Neuron (in vitro differentiated cells): ENCODE results near the gene DNAH2.
A peak's percentile ranks its signal among the peaks of the same experiment; 100 is the strongest.

ENCODE experiments used
- H2AFZ ChIP-seq: one replicate; pipeline ENCODE4 v1.6.1; 2013; ENCODE audit warnings: low read depth, mild to moderate bottlenecking, inconsistent platforms, low read length, moderate library complexity
- H3K27me3 ChIP-seq: one replicate; pipeline ENCODE4 v1.6.1; 2013; ENCODE audit warnings: low read length; ENCODE audit not compliant: insufficient read depth
- H3K36me3 ChIP-seq: one replicate; pipeline ENCODE4 v1.6.1; 2013; ENCODE audit warnings: low read length; ENCODE audit not compliant: insufficient read depth
- H3K4me1 ChIP-seq: one replicate; pipeline ENCODE4 v1.6.1; 2013; ENCODE audit warnings: low read length; ENCODE audit not compliant: insufficient read depth
- H3K4me3 ChIP-seq: 2 replicates; pipeline ENCODE4 v1.5.1; 2013; ENCODE audit warnings: mild to moderate bottlenecking, low read length, moderate library complexity
- H3K9me3 ChIP-seq: one replicate; pipeline ENCODE4 v1.6.1; 2013; ENCODE audit warnings: low read length

The DNAH2 gene

DNA sequence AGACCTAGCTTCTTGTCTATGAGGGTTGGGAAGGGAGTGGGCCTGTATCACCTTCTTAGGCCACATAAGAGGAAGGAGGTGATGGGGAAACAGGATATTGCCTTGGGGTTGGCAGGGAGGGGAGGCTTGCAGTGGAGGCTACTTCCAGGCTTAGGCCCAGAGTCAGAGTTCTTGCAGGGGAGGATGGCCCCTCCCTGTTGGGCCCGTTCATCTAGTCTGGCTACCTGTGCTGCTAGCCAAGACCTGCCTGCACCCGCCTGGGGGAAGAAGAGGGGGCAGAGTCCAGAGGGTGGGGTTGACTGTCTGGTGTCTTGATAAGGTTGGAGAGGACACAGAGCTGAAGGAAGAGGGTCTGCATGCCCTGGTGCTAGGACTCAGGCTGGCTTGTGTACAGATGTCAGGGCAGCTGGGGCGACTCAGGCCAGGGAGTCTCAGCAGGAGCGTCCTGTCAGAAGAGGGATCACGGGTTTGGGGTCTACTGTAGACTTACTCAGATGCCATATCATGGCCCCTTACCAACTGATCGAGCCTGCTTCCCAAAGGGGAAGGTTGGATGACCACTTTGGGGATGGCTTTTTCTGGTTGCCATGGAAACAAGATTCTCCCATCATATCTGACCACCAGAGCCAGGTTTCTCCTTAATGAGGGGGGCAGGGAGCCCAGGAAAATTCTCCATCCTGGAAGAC, 121.8 kb downstream of the DNAH2 start:
- Histone ChIP-seq H3K9me3 (no peaks in the 10 kb centered on the region), H3K27me3 (no peaks in the 10 kb centered on the region), H3K4me3 (peak overlapping the region; percentile 33), H3K36me3 (peaks cover 2% of the 10 kb centered on the region), H3K4me1 (peaks cover 60% of the 10 kb centered on the region), H2AFZ (no peak overlapping the region)

DNA sequence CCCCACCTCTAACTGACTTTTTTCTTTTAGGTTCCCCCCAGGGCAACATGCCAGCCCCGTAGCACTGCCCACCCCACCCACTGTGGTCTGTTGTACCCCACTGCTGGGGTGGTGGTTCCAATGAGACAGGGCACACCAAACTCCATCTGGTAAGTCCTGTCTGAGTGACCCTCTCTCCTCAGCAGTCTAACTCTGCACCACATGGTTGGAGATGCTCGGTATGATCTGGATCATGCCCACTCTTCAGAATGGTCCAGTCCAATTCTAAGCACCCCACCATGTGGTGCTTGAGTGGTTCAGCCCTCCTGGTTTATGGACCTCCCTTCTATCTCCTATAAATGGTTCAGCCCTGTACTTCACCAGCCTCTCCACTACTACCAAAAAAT, 122.3 kb downstream of the DNAH2 start:
- Histone ChIP-seq H3K4me1 (peaks cover 57% of the 10 kb centered on the region), H3K4me3 (no peak overlapping the region), H3K27me3 (no peaks in the 10 kb centered on the region), H3K36me3 (peaks cover 2% of the 10 kb centered on the region), H2AFZ (no peak overlapping the region), H3K9me3 (no peaks in the 10 kb centered on the region)

DNA sequence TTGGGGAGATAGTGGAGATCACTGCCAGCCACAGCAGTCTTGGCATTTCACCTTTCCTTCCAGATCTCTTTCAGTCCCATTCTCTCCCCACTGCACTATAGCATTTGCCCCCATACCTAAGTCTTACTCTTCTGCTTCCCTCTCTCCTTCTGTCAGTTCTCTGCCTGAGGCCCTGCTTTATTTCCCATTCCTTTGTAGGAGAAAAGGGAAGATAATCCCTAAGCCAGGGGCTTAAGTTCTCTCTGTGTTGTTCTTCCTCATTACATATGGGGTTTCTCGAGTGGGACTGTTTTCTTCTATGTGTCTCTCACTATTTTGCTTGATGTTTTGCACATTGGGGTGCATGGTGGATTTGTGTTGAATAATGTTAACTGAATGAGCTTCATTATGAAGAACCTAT, 122.9 kb downstream of the DNAH2 start:
- no peaks in the 10 kb centered on the region for H3K27me3 ChIP-seq
- H3K36me3 ChIP-seq: peaks cover 4% of the 10 kb centered on the region
- no peak overlapping the region for H3K4me3 ChIP-seq
- H3K9me3 ChIP-seq: no peaks in the 10 kb centered on the region
- peaks cover 62% of the 10 kb centered on the region for H3K4me1 ChIP-seq
- no peak overlapping the region for H2AFZ ChIP-seq

DNA sequence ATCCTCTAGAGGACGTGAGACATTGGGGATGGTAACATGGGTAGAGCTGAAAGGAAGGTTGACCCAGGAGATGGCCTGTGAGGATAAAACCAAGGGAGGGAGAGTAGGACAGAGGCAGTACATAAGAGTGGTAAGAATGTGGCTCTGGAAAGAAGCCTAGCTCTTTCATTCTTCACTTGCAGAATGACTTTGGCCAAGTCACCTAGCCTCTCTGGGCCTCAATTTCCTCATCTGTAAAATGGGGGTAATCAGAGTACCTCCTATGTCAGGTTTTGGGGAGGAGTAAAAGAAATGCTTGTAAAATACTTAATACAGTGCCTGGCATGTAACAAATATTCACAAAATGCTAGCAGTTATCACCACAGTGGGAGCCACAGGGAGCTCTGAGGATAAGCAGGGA, 123.3 kb downstream of the DNAH2 start:
- Histone ChIP-seq H3K27me3 (no peaks in the 10 kb centered on the region), H3K4me1 (peaks cover 65% of the 10 kb centered on the region), H3K36me3 (peaks cover 8% of the 10 kb centered on the region), H3K9me3 (no peaks in the 10 kb centered on the region), H2AFZ (no peak overlapping the region), H3K4me3 (peak overlapping the region; percentile 87)

DNA sequence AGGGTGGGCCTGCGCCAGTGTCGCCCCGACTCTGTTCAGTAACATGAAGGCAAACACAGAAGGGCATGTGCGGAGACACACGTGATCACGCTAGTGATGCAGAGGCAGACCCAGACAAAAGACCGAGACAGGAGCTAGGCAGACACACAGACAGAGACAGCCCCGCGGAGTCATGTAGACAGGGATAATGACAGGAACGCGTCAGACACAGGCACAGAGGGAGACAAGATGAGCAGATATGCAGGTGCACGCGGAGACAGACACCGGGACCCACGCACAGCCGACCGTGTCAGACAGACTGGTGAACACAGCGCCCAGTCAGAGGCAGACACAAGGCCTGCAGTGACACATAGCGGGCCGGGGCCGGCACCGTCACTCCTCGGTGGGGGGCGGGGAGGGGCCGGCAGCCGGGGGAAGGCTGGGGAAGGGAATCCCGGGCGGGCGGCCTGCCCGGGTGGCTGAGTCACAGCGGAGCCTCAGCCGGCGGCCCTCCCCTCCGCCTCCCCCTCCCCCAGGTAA, 123.9 kb downstream of the DNAH2 start:
- H2AFZ ChIP-seq: no peak overlapping the region
- peaks cover 13% of the 10 kb centered on the region for H3K36me3 ChIP-seq
- H3K9me3 ChIP-seq: no peaks in the 10 kb centered on the region
- peak overlapping the region; percentile 87 for H3K4me3 ChIP-seq
- peaks cover 62% of the 10 kb centered on the region for H3K4me1 ChIP-seq
- no peaks in the 10 kb centered on the region for H3K27me3 ChIP-seq

DNA sequence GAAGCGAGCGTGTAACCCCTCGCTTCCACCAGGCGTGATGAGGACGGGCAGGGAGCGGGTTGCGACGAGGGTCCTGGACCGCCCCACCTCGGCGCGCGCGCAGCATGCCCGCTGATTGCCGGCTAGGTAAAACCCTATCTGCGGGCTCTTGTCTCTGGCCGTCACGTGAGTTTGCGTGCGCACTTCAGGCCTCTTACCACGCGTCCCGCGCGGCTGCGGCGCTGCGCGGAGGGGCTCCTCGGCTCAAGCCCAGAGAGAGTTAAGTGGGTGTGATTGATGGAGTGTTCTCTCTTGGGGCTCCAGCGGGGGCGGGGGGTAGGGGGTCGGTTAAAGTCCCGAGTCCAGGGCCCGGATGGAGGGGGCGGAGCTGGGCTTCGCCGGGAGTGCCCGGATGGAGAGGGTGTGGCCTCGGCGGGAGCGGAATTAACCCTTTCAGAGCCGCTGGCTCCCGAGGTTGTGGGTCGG, 124.4 kb downstream of the DNAH2 start:
- Histone ChIP-seq H3K36me3 (peaks cover 17% of the 10 kb centered on the region), H3K4me1 (peaks cover 61% of the 10 kb centered on the region), H3K27me3 (no peaks in the 10 kb centered on the region), H2AFZ (no peak overlapping the region), H3K4me3 (peak overlapping the region; percentile 87), H3K9me3 (no peaks in the 10 kb centered on the region)

DNA sequence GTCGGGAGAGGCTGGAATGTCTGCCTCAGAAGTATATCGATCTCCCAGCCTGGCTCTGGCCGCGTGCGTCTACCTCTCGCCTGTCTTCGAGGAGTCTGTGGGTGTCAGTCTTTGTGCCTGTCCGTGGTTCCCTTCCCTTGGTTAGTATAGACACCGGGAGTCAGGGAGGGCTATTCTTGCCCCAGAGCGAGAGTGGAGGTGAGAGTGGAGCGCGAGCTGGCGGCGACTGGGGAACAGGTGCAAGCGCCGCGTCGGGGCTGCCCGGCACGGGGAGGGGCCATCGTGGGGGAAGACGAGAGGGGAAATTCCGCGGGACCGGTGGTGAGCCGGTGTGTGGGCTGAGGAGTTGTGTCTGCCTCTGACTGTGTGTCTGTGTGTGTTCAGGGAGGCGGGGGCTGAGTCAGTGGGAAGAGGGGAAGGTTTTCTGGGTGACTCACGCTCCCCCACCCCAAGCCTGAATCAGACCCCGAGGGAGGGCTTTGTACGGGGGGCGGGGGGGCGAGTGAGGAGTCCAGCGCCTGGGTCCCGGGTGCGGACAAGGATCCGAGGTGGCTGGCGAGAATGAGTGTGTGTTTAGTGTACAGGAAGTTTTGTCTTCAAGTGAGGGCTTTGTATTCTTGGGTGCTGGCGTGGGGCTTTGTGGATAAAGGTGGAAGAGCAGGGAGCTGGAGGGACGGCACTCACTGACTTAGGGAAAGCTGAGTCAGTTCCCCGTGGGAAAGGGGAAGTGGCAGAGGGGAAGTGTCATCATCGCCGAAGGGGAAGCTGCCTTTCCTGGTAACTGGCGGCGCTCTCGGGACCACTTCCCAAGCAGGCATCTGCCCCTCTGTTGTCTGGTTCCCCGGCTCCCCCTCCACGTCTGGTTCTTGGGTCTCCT, 125.1 kb downstream of the DNAH2 start:
- Histone ChIP-seq H2AFZ (no peak overlapping the region), H3K4me3 (peak overlapping the region; percentile 87), H3K36me3 (peaks cover 19% of the 10 kb centered on the region), H3K9me3 (no peaks in the 10 kb centered on the region), H3K4me1 (peaks cover 54% of the 10 kb centered on the region), H3K27me3 (no peaks in the 10 kb centered on the region)

DNA sequence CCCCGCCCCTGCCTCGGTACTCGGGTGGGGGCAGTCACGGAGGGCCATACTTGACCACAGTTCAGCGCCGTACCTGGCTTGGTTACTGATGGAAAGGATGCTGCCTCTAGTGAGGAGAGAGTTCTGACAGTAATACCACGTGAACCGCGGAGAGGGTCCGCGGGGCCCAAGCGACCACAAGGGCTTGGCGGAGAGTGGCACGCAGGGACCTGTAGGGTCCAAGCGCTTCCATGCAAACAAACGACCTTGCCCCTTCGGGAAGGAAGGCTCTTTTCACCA, 125.7 kb downstream of the DNAH2 start:
- Histone ChIP-seq H3K9me3 (no peaks in the 10 kb centered on the region), H2AFZ (no peak overlapping the region)

DNA sequence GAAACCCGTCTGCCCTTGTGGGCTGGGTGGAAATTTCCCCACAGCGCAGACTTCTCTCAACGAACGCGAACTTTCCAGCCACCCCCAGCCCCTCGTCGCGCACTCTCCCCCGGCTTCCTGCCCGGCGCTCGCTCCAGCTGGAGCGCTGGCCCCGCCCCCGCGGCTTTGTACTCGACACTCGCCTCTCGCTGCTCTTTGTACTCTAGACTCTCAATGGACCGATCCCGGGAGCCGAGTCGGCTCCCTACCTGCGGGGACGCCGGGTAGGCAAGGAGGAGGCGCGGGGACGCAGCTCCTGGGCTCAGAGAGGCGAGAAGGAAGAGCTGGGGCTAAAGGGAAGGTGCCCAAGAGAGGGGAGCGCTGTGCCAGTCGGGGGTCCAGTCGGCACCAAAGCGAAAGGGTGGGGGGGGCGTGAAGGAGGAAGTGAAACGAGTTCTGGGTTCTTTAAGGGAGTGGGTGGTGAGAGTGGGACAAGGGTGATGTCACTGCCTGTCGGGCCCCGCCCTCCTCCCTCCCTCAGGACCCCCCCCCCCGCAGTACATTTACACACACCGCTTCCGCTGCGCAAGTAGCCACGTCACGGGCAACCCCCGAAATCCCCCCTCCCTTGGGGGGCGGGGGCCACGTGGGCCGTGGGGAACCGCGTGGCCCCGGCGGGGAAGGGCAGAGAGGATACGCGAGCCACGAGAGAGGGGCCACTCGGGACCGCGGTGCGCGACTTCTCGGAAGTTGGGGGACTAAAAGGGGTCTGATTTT, 126.2 kb downstream of the DNAH2 start:
- Histone ChIP-seq H3K4me3 (peak overlapping the region; percentile 87), H3K36me3 (peaks cover 22% of the 10 kb centered on the region), H2AFZ (no peak overlapping the region), H3K9me3 (no peaks in the 10 kb centered on the region), H3K4me1 (peaks cover 47% of the 10 kb centered on the region), H3K27me3 (no peaks in the 10 kb centered on the region)

More for the DNA sequence above, 125.7 kb downstream of the DNAH2 start:
- Histone ChIP-seq H3K36me3 (peaks cover 20% of the 10 kb centered on the region), H3K4me3 (peak overlapping the region; percentile 87), H3K27me3 (no peaks in the 10 kb centered on the region), H3K4me1 (peaks cover 50% of the 10 kb centered on the region)

DNA sequence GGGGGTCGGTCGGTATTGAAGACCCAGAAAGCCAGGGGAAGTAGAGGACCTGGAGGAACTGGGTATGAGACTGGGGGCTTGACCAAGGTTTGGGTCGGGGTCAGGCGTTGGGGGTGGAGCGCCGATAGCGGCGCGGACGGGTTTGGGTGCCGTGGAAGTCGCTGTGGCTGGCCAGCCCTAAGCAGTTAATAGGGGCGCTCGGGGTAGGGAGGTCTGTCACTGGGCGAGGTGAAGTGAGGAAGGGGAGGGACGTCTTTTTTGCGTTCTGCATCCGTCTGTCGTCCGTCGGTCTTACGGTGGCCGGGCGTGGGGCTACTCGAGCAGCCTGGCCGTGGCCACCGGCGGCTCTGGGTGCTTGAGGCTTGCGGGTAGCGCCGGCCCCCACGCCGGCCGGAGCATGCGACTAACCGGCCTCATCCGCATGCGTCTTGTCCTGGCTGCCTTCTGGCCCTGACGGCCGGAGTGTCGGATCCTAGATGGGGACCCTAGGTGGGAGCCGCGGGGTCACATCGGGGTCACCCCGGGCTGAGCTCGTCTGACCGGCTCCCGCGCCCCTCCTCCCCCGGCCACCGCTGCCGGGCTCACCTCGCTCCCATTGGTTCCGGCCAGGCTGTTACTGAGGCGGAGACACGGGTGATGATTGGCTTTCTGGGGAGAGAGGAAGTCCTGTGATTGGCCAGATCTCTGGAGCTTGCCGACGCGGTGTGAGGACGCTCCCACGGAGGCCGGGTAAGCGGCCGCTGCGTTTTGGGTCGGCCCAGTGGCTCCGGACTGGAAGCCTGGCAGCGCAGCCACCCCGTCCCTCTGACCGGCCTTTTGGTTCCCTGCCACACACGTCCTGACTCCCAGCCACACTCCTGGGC, 127.0 kb downstream of the DNAH2 start:
- no peak overlapping the region for H2AFZ ChIP-seq
- peaks cover 28% of the 10 kb centered on the region for H3K36me3 ChIP-seq
- H3K4me3 ChIP-seq: peak overlapping the region; percentile 87
- H3K27me3 ChIP-seq: no peaks in the 10 kb centered on the region
- H3K4me1 ChIP-seq: peaks cover 39% of the 10 kb centered on the region
- no peaks in the 10 kb centered on the region for H3K9me3 ChIP-seq

DNA sequence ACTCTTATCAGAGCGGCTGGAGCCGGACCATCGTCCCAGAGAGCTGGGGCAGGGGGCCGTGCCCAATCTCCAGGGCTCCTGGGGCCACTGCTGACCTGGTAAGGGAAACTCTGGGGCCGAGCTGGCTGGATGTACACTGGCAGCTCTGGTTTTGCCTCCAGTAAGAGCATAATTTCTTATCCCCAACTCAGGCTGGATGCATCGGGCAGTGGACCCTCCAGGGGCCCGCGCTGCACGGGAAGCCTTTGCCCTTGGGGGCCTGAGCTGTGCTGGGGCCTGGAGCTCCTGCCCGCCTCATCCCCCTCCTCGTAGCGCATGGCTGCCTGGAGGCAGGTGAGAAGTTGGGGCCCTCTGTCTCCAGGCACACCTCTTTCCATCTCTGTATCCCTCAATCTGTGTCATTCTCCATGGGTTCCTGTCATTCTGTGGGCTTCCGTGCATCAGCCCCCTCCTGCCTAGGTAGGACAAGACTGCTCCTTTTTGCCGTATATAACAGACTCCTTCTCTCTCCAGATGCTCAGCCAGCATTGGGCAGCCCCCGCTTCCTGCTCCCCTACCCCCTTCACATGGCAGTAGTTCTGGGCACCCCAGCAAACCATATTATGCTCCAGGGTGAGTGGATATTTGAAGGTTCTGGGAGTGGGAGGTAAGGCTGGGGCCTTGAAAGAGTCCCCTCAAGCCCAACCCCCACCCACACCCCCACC, 128.0 kb downstream of the DNAH2 start:
- Histone ChIP-seq H3K4me1 (peaks cover 29% of the 10 kb centered on the region), H2AFZ (no peak overlapping the region), H3K9me3 (no peaks in the 10 kb centered on the region), H3K27me3 (no peaks in the 10 kb centered on the region), H3K4me3 (peak overlapping the region; percentile 87), H3K36me3 (peaks cover 35% of the 10 kb centered on the region)
